Liver (tissue), 3 donors: ENCODE results near the gene PYCR2.

Experiments used
- CTCF ChIP-seq: fragments of 150-350 bp; IDR thresholded peaks from 2 replicates; pipeline ENCODE4 v1.5.1; 2017; ENCODE audit warnings: improper control_type of control experiment, low read depth, low read length; ENCODE audit not compliant: missing input control
- EGR1 ChIP-seq, 2 donors: IDR thresholded peaks; 2 replicates each; pipeline ENCODE4 v1.6.1; 2016 to 2018; ENCODE audit warnings: antibody characterized with exemption in 2 of 2, low read depth in 2 of 2
- FOXA1 ChIP-seq: IDR thresholded peaks from 2 replicates; pipeline ENCODE4 v1.6.1; 2016; ENCODE audit warnings: antibody characterized with exemption
- GABPA ChIP-seq, 2 donors: IDR thresholded peaks in 1 of 2; conservative IDR thresholded peaks in 1 of 2; 2 replicates each; pipeline ENCODE4 v1.6.1; 2016; ENCODE audit warnings: antibody characterized with exemption in 2 of 2, mild to moderate bottlenecking in 1 of 2, moderate library complexity in 1 of 2
- HNF4A ChIP-seq, 2 donors: conservative IDR thresholded peaks; 2 replicates each; pipeline ENCODE4 v1.6.1; 2016; ENCODE audit warnings: antibody characterized with exemption in 2 of 2, mild to moderate bottlenecking in 2 of 2
- JUND ChIP-seq, 2 donors: IDR thresholded peaks; 2 replicates each; pipeline ENCODE4 v1.6.1; 2016; ENCODE audit warnings: antibody characterized with exemption in 2 of 2
- MAX ChIP-seq: IDR thresholded peaks from 2 replicates; pipeline ENCODE4 v1.6.1; 2016; ENCODE audit warnings: antibody characterized with exemption
- RAD21 ChIP-seq, 2 donors: IDR thresholded peaks; 2 replicates each; pipeline ENCODE4 v1.6.1; 2016; ENCODE audit warnings: antibody characterized with exemption in 2 of 2, mild to moderate bottlenecking in 2 of 2
- REST ChIP-seq: IDR thresholded peaks from 2 replicates; pipeline ENCODE4 v1.6.1; 2016; ENCODE audit warnings: antibody characterized with exemption, mild to moderate bottlenecking
- SP1 ChIP-seq: IDR thresholded peaks from 2 replicates; pipeline ENCODE4 v1.6.1; 2018; ENCODE audit warnings: antibody characterized with exemption, mild to moderate bottlenecking
- TAF1 ChIP-seq: conservative IDR thresholded peaks from 2 replicates; pipeline ENCODE4 v1.6.1; 2016; ENCODE audit warnings: antibody characterized with exemption, mild to moderate bottlenecking
- YY1 ChIP-seq: IDR thresholded peaks from 2 replicates; pipeline ENCODE4 v1.6.1; 2016; ENCODE audit warnings: antibody characterized with exemption, mild to moderate bottlenecking
- TF ChIP-seq, protein P1 (sequence below): IDR thresholded peaks from 2 replicates; pipeline ENCODE4 v1.6.1; 2016; ENCODE audit warnings: antibody characterized with exemption
- TF ChIP-seq, protein P2 (sequence below): IDR thresholded peaks from 2 replicates; pipeline ENCODE4 v1.6.1; 2016; ENCODE audit warnings: antibody characterized with exemption
- donor health status: healthy.
- donor health status: healthy.

DNA sequence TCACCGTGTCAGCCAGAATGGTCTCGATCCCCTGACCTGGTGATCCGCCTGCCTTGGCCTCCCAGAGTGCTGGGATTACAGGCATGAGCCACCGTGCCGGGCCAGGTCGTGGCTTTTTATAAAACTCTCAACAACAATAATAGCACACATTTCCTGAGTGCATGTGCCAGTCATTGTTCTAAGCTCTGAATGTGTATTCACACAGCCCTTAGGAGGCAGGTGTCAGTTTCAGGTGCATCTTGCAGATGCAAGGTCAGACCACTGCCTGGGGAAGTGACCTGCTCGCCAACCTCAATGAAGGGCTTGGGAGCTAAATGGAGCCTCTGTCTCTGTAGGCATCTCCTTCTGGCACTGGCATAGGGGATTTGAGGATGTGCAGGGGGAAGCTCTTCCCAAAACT, 18.5 kb upstream of the PYCR2 start:
- TF ChIP-seq TAF1: no peak
- no peak for TF ChIP-seq CTCF
- no peak for TF ChIP-seq EGR1 (IDR thresholded peaks at IDR 0.05; ENCODE audit: low read depth in 2 of 2)
- no peak for TF ChIP-seq MAX
- TF ChIP-seq JUND (IDR thresholded peaks at IDR 0.05): no peak
- TF ChIP-seq SP1: no peak
- TF ChIP-seq REST: no peak
- no peak for TF ChIP-seq RAD21 (IDR thresholded peaks at IDR 0.05)
- no peak for TF ChIP-seq YY1
- no peak for TF ChIP-seq GABPA (IDR thresholded peaks at IDR 0.05 in 1 of 2, conservative IDR thresholded peaks at IDR 0.05 in 1 of 2)
- no peak for TF ChIP-seq FOXA1
- TF ChIP-seq, protein P1, sequence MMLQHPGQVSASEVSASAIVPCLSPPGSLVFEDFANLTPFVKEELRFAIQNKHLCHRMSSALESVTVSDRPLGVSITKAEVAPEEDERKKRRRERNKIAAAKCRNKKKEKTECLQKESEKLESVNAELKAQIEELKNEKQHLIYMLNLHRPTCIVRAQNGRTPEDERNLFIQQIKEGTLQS: no peak
- TF ChIP-seq HNF4A (conservative IDR thresholded peaks at IDR 0.05): no peak
- TF ChIP-seq, protein P2, sequence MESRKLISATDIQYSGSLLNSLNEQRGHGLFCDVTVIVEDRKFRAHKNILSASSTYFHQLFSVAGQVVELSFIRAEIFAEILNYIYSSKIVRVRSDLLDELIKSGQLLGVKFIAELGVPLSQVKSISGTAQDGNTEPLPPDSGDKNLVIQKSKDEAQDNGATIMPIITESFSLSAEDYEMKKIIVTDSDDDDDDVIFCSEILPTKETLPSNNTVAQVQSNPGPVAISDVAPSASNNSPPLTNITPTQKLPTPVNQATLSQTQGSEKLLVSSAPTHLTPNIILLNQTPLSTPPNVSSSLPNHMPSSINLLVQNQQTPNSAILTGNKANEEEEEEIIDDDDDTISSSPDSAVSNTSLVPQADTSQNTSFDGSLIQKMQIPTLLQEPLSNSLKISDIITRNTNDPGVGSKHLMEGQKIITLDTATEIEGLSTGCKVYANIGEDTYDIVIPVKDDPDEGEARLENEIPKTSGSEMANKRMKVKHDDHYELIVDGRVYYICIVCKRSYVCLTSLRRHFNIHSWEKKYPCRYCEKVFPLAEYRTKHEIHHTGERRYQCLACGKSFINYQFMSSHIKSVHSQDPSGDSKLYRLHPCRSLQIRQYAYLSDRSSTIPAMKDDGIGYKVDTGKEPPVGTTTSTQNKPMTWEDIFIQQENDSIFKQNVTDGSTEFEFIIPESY: no peak
